H9 (cell line): Measurements from ENCODE around the gene KRTAP12-1. TPM values are rescaled to one million over a fixed set of nuclear protein-coding genes. Genes with fewer than 3 reads are reported as not detected.
A peak's percentile ranks its signal among the peaks of the same experiment; 100 is the strongest.

Experiments
- DNase-seq: peaks from one replicate; pipeline ENCODE4 v3.0.0-alpha.2; 2017
- H2AFZ ChIP-seq: one replicate; pipeline ENCODE4 v1.6.1; 2013; ENCODE audit warnings: mild to moderate bottlenecking, low read length, control low read depth, moderate library complexity
- H2AK5ac ChIP-seq: 2 replicates; pipeline ENCODE4 v1.6.1; 2013; ENCODE audit warnings: low read length, control low read depth, mixed read lengths; ENCODE audit not compliant: insufficient read length
- H2BK120ac ChIP-seq: one replicate; pipeline ENCODE4 v1.6.1; 2013; ENCODE audit warnings: low read depth, mild to moderate bottlenecking, low read length, control low read depth, inconsistent platforms; ENCODE audit not compliant: poor library complexity, severe bottlenecking
- H2BK12ac ChIP-seq: 2 replicates; pipeline ENCODE4 v1.6.1; 2013; ENCODE audit warnings: low read length, control low read depth, mixed read lengths, low read depth; ENCODE audit not compliant: insufficient read length
- H2BK15ac ChIP-seq: 2 replicates; pipeline ENCODE4 v1.6.1; 2013; ENCODE audit warnings: low read depth, low read length, control low read depth
- H2BK20ac ChIP-seq: one replicate; pipeline ENCODE4 v1.6.1; 2013; ENCODE audit warnings: low read depth, mild to moderate bottlenecking, low read length, control low read depth, inconsistent platforms; ENCODE audit not compliant: poor library complexity, severe bottlenecking
- H2BK5ac ChIP-seq: 2 replicates; pipeline ENCODE4 v1.6.1; 2013; ENCODE audit warnings: low read length, control low read depth, mixed read lengths; ENCODE audit not compliant: insufficient read length
- H3K14ac ChIP-seq: 2 replicates; pipeline ENCODE4 v1.6.1; 2013; ENCODE audit warnings: low read length, control low read depth; ENCODE audit not compliant: insufficient read depth
- H3K18ac ChIP-seq: 2 replicates; pipeline ENCODE4 v1.6.1; 2013; ENCODE audit warnings: low read depth, mild to moderate bottlenecking, mixed read lengths, low read length, control low read depth; ENCODE audit not compliant: insufficient read length
- H3K23ac ChIP-seq: 2 replicates; pipeline ENCODE4 v1.6.1; 2013; ENCODE audit warnings: low read length, control low read depth, mixed read lengths, low read depth; ENCODE audit not compliant: insufficient read length
- H3K23me2 ChIP-seq: 2 replicates; pipeline ENCODE4 v1.6.1; 2013; ENCODE audit warnings: low read depth, mild to moderate bottlenecking, mixed read lengths, low read length, control low read depth; ENCODE audit not compliant: insufficient read length, poor library complexity, severe bottlenecking
- H3K27ac ChIP-seq: 2 replicates; pipeline ENCODE4 v1.5.1; 2013; ENCODE audit warnings: low read length, control low read depth, mixed read lengths, low read depth; ENCODE audit not compliant: insufficient read length
- H3K27me3 ChIP-seq: 2 replicates; pipeline ENCODE4 v1.6.1; 2013; ENCODE audit warnings: low read length, control low read depth, inconsistent platforms; ENCODE audit not compliant: insufficient read depth
- H3K4ac ChIP-seq: 2 replicates; pipeline ENCODE4 v1.6.1; 2013; ENCODE audit warnings: low read depth, mild to moderate bottlenecking, control low read depth, inconsistent platforms, low read length, moderate library complexity
- H3K4me1 ChIP-seq: 2 replicates; pipeline ENCODE4 v1.6.1; 2013; ENCODE audit warnings: low read length, control low read depth, inconsistent platforms; ENCODE audit not compliant: insufficient read depth
- H3K4me2 ChIP-seq: 2 replicates; pipeline ENCODE4 v1.6.1; 2013; ENCODE audit warnings: low read length, control low read depth, mixed read lengths; ENCODE audit not compliant: insufficient read length, insufficient read depth
- H3K56ac ChIP-seq: 2 replicates; pipeline ENCODE4 v1.6.1; 2013; ENCODE audit warnings: low read depth, mild to moderate bottlenecking, mixed read lengths, low read length, control low read depth; ENCODE audit not compliant: insufficient read length
- H3K79me1 ChIP-seq: 2 replicates; pipeline ENCODE4 v1.6.1; 2013; ENCODE audit warnings: low read depth, mild to moderate bottlenecking, moderate library complexity, low read length, control low read depth, inconsistent platforms; ENCODE audit not compliant: insufficient read depth, poor library complexity, severe bottlenecking
- H3K79me2 ChIP-seq: 2 replicates; pipeline ENCODE4 v1.6.1; 2013; ENCODE audit warnings: low read length, control low read depth, inconsistent platforms; ENCODE audit not compliant: insufficient read depth
- H3K9ac ChIP-seq: 2 replicates; pipeline ENCODE4 v1.6.1; 2013; ENCODE audit warnings: low read length, control low read depth, mixed read lengths; ENCODE audit not compliant: insufficient read length; ENCODE audit errors: extremely low read depth
- H3K9me3 ChIP-seq: one replicate; pipeline ENCODE4 v1.6.1; 2013; ENCODE audit warnings: low read depth, low read length, inconsistent platforms; ENCODE audit not compliant: control insufficient read depth
- H3T11ph ChIP-seq: one replicate; pipeline ENCODE4 v1.6.1; 2013; ENCODE audit warnings: mild to moderate bottlenecking, low read length, control low read depth, inconsistent platforms
- H4K20me1 ChIP-seq: one replicate; pipeline ENCODE4 v1.6.1; 2013; ENCODE audit not compliant: control insufficient read depth, insufficient read length, insufficient read depth
- H4K5ac ChIP-seq: 2 replicates; pipeline ENCODE4 v1.6.1; 2013; ENCODE audit warnings: low read depth, mild to moderate bottlenecking, mixed read lengths, low read length, control low read depth; ENCODE audit not compliant: insufficient read length
- H4K8ac ChIP-seq: replicated peaks from 2 replicates; pipeline ENCODE4 v1.6.1; 2013; ENCODE audit warnings: low read length, control low read depth, mixed read lengths, low read depth; ENCODE audit not compliant: insufficient read length
- H4K91ac ChIP-seq: 2 replicates; pipeline ENCODE4 v1.6.1; 2013; ENCODE audit warnings: low read depth, mild to moderate bottlenecking, moderate library complexity, mixed read lengths, low read length, control low read depth; ENCODE audit not compliant: insufficient read length
- H3K27ac Mint-ChIP-seq, 3 experiments: 2 replicates in 2 of 3; 3 replicates in 1 of 3; pipeline ENCODE4 v1.8.0; 2020 to 2021; ENCODE audit warnings: mixed read lengths in 3 of 3, mild to moderate bottlenecking in 1 of 3, moderate library complexity in 1 of 3
- H3K27me3 Mint-ChIP-seq: 2 replicates; pipeline ENCODE4 v1.8.0; 2021; ENCODE audit warnings: low read depth, mild to moderate bottlenecking, moderate library complexity, mixed read lengths
- H3K36me3 Mint-ChIP-seq, 3 experiments: 2 replicates in 2 of 3; 3 replicates in 1 of 3; pipeline ENCODE4 v1.8.0; 2020 to 2021; ENCODE audit warnings: low read depth in 3 of 3, mixed read lengths in 3 of 3; ENCODE audit not compliant: insufficient read depth in 1 of 3
- H3K4me1 Mint-ChIP-seq, 2 experiments: 2 replicates each; pipeline ENCODE4 v1.8.0; 2020; ENCODE audit warnings: mixed read lengths in 2 of 2
- H3K4me3 Mint-ChIP-seq, 2 experiments: 2 replicates in 1 of 2; 3 replicates in 1 of 2; pipeline ENCODE4 v1.8.0; 2020 to 2021; ENCODE audit warnings: mild to moderate bottlenecking in 2 of 2, mixed read lengths in 2 of 2, moderate library complexity in 1 of 2
- H3K9me3 Mint-ChIP-seq, 2 experiments: 2 replicates in 1 of 2; 3 replicates in 1 of 2; pipeline ENCODE4 v1.8.0; 2020; ENCODE audit warnings: mild to moderate bottlenecking in 2 of 2, mixed read lengths in 2 of 2, moderate library complexity in 1 of 2
- WGBS: extraction: QIAGEN DNeasy Blood & Tissue Kit; methylation state at CpG from one replicate; pipeline ENCODE4 v1.1.7; 2013; ENCODE audit warnings: missing lambda C conversion rate, low lambda C conversion rate, mixed read lengths; ENCODE audit not compliant: insufficient read length; ENCODE audit errors: extremely low coverage; 5-methylcytosine and 5-hydroxymethylcytosine counted together
- total RNA-seq: library from RNA; stranded (reverse); gene quantifications from 2 replicates; pipeline ENCODE4 v1.2.1, GENCODE V29; 2021
- TF ChIP-seq, protein P1 (sequence below): fragments of 200-600 bp; sonication (generic); conservative IDR thresholded peaks from 3 replicates; pipeline ENCODE4 v1.8.0; 2021; ENCODE audit warnings: antibody characterized with exemption, mild to moderate bottlenecking

KRTAP12-1 gene
- total RNA-seq, 1 experiment from 2014 or later, result not detected

DNA sequence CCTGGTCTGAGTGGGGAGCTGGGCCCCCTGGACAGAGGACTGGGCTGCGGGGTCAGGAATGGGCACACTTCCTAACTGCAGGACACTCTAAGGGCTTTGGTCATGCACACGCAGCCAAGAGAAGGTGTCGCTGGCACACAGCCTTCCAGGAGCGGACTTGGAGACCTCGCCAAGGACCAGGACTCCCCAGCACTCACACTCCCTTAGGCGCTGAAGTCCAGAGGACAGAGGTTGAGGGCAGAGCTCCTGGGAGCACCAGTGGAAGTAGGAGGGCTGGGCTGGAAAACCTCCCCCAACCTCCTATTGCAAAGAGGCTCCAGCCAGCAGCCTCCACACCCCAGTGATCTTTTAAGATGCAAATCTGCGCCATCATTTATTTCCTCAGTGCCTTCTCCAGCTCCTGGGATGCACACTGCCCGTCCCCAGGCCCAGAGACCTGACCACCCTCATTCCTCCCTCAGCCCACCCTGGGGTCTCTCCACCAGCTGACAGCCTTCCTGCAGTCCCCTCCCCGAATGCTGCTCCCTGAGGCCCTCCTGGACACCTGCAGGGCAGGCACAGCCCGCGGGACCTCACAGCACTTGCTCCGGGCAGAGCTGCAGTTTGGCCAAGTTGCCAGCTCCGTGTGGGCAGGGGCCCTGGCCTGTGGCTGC lies 26.4 kb upstream of the KRTAP12-1 start:
- no peak overlapping the region for H3K23ac ChIP-seq
- H3K79me1 ChIP-seq, result no peaks in the 10 kb centered on the region
- Mint-ChIP-seq H3K4me1 (peaks cover 71 to 79% of the 10 kb centered on the region in 2 experiments), H3K27me3 (peaks cover 77% of the 10 kb centered on the region), H3K27ac (no peak overlapping the region), H3K36me3 (no peaks in the 10 kb centered on the region; a peak in 1 of 7 replicates), H3K4me3 (peak overlapping the region; percentile 54 to 73), H3K9me3 (no peaks in the 10 kb centered on the region)
- peaks cover 52% of the 10 kb centered on the region; the same call in 1 of the 2 replicates for H3K27me3 ChIP-seq
- peak overlapping the region; percentile 39 for H3K4me2 ChIP-seq
- no peak overlapping the region for H2AFZ ChIP-seq
- no peak overlapping the region for H3K56ac ChIP-seq
- no peaks in the 10 kb centered on the region for H3K79me2 ChIP-seq
- no peak overlapping the region for H4K91ac ChIP-seq
- no peaks in the 10 kb centered on the region for H3K9me3 ChIP-seq
- no peak overlapping the region for H2BK15ac ChIP-seq
- H4K8ac ChIP-seq, result no peak overlapping the region
- no peak overlapping the region for H3K9ac ChIP-seq
- no peak overlapping the region for H2BK20ac ChIP-seq
- H2AK5ac ChIP-seq, result no peak overlapping the region
- no peak overlapping the region for H4K5ac ChIP-seq
- H3K23me2 ChIP-seq, result peaks cover 38% of the 10 kb centered on the region
- H3K4ac ChIP-seq, result no peak overlapping the region
- WGBS, result no CpG with 5 or more reads among the region's 13 CpGs
- no peak overlapping the region for H2BK120ac ChIP-seq
- H2BK12ac ChIP-seq, result no peak overlapping the region
- H4K20me1 ChIP-seq, result no peaks in the 10 kb centered on the region
- H2BK5ac ChIP-seq, result no peak overlapping the region
- H3K27ac ChIP-seq, result no peak overlapping the region
- peaks cover 7% of the 10 kb centered on the region; the same call in 1 of the 2 replicates for H3K4me1 ChIP-seq
- H3K18ac ChIP-seq, result peak overlapping the region; percentile 15
- H3T11ph ChIP-seq, result no peak overlapping the region
- peak; percentile 71 for DNase-seq
- peak overlapping the region; percentile 62; the same call in 1 of the 2 replicates for H3K14ac ChIP-seq
- TF ChIP-seq, protein P1, sequence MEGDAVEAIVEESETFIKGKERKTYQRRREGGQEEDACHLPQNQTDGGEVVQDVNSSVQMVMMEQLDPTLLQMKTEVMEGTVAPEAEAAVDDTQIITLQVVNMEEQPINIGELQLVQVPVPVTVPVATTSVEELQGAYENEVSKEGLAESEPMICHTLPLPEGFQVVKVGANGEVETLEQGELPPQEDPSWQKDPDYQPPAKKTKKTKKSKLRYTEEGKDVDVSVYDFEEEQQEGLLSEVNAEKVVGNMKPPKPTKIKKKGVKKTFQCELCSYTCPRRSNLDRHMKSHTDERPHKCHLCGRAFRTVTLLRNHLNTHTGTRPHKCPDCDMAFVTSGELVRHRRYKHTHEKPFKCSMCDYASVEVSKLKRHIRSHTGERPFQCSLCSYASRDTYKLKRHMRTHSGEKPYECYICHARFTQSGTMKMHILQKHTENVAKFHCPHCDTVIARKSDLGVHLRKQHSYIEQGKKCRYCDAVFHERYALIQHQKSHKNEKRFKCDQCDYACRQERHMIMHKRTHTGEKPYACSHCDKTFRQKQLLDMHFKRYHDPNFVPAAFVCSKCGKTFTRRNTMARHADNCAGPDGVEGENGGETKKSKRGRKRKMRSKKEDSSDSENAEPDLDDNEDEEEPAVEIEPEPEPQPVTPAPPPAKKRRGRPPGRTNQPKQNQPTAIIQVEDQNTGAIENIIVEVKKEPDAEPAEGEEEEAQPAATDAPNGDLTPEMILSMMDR, result no peak
